Measurements from ENCODE around the gene FAM174B.

FAM174B gene

DNA sequence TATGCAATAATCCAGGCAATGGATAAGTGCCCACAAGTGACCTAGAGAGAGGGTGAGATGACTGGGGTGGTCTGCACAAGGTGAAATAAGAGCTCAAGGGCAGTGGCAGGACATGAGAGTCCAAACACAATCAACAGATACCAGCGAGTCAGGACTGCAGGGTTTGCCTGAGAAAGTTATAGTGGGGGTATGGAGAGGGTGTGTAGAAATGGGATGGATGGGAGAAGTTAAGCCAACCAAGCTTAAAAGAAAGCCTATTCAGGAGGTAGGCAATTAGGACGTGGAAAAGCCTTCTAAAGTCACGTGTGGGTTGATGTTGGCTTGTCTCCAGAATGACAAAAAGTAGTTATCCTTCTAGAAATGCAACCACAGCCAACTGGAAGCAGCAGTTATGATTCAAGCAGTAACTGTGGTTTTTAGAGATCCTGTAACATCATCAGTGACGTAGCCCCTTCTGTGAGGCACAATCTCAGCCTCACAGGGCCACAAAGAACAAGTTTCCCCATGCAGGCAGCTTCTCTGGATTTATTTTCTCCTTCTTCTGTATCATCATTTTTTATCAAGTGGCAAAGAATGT lies 56.1 kb downstream of the FAM174B start:
- DNase-seq, result no peak

DNA sequence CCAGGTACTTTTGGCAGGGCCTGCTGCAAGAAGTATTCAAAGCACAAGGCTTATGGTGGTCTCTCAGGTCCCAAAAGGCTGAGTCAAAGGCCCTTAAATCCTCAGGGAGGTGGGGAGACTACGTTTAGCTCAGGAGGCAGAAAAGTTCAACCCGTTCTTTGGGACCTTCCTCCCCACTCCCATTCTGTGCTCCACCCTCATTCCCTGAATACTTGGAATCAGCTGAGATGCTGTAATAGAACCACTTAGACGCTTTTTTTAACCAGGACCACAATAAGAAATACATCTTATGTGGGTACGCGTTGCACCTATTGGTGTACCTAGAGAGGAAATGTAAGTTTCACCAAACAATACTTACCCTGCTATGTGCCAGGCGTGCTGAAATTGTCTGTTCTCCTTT lies 58.0 kb downstream of the FAM174B start:
- DNase-seq, result no peak

DNA sequence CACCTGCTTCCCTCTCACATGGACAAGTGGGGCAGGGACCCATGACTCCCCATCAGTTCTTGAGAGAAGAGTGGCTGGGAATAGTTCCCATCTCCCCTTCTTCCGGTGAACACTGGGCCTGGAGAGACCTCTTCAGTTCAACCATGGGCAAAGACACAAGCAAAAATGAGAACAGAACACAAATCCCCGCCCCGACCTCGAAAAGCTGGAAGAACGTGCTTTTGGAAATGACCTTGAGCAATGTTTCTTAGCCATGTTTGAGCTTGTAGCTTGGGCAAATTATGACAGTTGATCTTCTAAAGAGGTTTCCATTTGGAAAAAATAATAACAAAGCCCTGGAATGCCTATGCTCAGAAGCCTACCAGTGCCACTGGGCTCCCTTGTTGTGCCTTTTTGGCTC lies 59.0 kb downstream of the FAM174B start:
- DNase-seq, result no peak

DNA sequence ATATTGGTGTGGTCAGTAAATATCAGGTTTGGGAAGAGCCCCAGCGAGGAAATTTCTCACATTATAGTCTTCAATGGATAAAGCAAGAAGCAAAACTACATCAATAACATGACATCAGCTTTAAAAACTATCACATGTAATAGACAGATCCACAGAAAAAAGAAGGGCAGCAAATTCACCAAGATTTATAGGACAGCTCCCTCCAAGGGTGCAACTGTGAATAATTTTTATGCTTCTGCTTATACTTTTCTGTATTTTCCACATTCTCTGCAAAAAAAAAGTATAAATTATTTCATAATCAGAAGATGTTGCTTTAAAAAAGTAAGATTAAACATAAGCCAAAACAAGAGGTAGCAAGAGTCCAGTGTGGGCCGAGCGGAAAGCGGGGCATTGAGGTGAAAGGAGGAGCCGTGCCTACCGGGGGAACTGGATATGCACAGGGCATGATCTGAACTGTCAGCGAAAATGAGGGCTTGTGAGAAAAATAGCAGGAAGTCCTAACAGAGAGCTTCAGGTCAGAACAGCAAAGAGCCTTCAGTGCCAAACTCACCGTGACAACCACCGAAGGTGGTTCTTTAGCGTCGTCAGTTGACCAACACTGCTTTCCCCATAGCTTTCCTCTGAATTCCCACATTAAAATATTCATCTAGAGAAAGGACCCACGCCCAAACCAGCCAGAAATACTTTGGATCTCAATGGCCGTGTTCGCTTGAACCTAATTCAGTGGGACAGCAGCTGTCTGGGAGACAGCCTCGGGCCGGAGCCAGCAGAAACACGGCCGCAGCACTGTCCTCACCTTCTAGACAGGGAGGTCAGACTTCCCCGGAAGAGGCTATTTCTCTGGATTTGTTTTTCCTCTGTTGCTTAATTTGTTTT lies 59.8 kb downstream of the FAM174B start:
- DNase-seq, result no peak

DNA sequence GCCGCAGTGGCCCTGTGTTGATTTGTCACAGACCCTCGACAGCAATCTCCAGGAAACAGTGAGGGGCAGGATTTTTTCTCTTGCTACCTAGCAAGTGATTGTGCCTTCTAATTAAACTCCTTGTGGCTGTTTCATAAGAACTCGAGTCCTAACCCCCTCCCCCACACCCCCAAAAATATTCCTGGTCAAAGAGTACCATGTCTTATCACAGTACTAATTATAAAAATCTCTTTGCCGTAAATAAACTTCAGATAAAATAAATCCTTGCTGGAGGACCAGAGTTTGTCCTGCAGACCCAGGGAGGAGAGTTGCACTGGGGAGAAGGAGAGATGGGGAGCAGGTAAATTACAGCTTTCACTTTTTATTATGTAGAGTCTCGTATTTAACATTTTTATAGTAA lies 64.3 kb downstream of the FAM174B start:
- DNase-seq, result no peak

DNA sequence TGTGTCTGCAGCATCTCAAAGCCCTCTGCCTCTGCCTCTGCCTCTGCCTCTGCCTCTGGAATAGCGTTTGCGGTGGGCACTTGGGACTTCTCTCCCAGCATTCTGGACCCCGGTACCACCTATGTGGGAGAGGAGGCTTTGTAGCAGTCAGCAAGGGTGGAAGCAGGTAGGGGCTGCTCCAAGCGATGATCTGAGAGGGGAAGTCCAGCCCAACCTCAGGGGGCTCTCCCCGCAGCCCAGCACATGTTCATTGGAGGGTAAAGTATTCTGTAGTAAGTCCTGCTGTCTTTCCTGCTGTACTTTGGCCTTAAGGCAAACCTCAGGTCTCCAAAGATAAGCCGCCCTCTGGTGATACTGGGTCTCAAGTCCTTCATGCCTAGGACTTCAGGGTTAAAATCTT lies 68.6 kb downstream of the FAM174B start:
- no peak for DNase-seq

DNA sequence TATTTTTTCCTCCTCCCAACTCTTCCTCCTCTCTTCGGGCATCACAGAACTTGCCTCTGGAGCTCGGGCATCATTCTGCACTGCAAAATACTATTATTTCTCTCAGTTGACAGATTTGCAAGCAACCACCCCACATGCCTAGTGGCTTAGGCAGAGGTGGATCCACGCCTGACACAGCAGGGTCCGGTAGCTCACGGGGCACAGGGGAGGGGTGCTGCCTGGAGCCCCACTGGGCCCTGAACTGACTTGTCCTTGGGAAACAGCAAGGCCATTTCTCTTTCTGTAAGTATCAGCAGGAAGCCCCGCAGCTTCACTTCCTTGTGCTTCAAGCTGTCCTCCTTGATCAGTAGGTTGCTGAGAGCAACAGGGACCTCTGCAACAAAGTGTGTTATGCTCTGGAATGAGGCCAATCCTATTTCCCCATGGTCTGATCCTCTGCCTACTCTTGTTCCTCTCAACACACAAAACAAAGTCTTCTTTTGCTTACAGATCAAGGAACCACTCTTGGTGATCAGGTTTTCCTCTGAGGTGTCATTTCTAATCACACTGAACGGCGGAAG lies 69.1 kb downstream of the FAM174B start:
- no peak for DNase-seq

DNA sequence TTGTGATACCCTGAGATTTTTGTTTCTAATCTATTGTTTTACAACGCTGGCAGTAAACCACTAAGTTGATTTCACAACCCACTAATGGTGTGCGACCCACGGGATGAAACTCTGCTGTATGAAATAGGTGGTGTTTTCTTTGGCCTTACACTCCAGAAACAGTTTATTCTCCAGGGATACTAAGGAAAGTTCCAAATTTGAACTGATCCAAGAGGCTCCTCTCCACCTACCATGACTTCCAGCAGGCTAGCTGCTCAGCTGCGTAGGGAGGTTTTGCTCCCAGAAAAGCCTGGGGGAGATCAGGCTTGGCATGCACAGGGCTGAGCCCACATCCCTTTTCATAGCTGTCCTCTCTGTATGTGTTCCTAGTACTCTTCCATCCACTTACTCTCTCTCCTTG lies 71.5 kb downstream of the FAM174B start:
- no peak for DNase-seq

DNA sequence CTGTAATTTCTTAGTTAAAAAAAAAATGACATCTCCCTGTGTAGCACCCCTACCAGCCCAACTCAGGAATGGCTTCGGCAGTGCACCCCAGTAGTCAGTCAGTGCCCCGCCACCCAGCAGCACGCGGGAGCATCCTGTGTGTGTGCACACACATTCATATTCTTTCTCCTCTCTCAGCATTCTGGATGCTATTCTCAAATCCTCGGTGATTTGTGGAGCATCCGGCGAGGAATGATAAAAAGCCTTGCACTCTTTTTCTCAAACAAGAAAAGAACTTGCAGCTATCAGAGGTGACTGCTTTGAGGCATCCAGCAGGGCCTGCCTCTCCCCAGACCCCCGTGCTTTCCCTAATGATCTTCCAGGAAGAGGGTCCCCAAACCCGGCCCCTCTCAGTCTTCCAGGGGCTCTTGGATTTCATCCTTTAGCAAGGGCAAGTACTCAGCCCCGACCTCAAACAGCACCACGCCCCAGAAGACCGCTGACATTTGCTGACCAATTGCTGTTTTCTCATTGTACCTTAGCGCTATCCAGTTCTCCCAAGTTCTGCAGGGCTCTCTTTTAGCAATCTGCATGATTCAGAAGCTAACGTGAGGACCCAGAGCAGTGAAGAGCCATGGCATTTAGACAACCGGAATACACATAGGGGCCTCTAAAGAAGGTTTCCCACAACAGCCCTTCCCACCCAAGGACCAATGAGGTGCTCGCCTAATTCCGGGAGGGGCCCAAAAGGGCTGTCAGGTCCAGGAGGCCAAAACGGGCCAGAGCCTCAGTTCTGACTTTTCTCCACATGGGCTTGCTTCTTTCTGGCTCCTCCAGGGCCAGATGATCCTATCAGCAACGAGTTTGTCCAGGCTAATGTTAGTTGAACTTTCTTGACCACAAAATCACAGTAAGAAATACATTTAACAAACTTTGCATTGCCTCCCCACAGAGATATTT lies 72.2 kb downstream of the FAM174B start:
- DNase-seq, result no peak

DNA sequence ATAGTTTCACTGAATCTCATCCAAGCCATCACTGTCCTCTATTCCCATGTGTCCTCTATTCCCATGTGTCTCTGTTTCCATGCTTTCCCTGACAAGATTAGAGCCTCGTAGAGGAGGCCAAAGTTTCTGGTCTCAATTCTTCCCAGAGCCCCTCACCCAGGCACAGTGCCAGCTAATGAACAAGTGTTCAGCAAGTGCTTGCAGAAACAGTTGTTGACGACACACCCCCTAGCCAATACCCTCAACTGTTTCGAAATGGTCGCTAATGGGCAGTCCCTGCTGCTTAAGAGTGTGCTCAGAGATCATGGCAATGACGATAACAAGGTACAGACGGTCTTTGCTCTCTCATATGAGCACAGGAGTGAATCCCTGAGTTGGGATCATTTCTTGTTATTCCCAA lies 73.4 kb downstream of the FAM174B start:
- DNase-seq, result no peak

DNA sequence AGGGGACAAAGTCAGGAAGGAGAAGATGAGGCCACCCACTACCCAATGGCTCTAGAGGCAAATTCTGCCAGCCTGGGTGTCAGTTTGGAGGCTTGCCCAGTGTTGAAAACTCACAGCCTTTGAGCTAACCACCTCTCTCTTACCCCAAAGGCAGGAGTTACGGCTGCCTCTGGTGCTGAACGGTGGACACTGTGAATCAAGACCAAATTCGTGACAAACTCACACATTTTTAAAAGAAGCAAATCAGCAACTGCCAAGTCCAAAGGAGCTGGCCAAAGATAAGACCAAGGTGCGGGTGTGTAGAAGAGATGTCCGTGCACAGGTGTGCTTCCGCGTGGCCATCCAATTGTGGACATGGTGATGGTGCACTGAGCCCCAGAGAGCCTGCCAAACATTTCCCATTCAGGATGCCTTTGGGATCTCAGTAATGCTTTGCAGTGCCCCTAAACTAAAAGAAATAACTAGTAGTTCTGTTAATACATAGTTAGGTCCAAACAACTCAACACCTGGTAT lies 74.6 kb downstream of the FAM174B start:
- DNase-seq, result no peak

DNA sequence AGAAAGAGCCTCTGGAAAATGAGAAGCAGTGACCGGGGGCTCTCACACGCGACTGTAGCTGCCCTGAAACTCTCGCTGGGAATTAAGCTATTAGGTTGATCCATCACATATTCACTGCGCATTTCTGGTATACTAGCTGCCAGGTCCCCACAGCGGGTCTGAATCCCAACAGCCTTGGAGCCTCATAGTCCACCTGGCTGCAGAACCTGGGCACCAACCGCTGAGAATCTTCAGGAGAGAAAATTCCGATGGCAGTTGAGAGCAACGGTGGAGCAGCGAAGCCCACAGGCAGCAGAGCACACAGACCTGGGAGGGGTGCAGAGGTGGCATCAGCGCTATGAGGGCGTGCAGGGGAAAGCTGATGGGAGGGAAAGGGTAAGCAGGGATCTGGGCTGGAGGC lies 75.1 kb downstream of the FAM174B start:
- DNase-seq, result no peak

DNA sequence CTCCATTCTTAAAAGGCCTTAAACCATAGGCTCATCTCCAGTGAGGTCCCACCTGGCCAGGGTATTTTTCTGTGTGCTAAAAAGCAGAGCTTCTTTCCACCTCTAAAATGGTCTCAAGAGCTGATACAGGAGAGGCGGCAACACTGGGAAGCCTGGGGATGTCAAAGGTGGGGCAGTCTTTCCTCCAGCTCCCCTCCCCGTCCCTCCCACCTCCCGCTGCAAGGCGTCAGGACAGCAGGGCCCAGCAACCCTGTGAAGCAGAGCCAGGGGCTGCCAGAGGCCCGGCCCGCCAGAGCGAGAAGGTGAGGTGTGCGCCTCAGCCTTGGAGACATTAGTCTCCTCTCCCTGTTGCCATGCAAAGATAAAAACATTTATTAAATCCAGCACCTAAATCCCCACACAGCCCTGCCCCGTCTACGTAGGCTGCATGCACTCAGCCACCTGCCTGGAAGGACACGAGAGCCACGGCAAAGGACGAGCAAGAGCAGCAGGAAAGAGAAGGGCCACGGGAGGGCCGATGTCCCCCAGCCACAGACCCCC lies 75.6 kb downstream of the FAM174B start:
- DNase-seq, result no peak

DNA sequence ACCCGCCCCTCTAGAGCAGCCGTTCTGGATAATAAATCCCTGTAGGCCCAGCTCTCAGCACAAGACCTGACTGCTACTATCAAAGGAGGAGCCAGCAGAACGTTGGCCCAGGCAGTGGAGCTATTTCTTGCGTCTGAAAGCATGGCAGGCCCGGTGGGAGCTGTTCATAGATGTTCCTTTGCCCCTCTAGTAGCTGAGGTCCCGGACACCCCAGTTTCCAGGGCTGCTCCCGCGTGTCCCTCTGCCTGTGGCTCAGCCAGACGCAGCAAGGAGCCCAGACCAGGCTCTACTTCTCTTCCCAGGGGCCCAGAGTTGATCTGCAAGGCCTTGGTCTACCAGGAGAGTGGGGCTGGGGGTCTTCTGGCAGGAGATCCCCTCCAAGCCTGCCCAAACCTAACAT lies 76.1 kb downstream of the FAM174B start:
- DNase-seq, result no peak

DNA sequence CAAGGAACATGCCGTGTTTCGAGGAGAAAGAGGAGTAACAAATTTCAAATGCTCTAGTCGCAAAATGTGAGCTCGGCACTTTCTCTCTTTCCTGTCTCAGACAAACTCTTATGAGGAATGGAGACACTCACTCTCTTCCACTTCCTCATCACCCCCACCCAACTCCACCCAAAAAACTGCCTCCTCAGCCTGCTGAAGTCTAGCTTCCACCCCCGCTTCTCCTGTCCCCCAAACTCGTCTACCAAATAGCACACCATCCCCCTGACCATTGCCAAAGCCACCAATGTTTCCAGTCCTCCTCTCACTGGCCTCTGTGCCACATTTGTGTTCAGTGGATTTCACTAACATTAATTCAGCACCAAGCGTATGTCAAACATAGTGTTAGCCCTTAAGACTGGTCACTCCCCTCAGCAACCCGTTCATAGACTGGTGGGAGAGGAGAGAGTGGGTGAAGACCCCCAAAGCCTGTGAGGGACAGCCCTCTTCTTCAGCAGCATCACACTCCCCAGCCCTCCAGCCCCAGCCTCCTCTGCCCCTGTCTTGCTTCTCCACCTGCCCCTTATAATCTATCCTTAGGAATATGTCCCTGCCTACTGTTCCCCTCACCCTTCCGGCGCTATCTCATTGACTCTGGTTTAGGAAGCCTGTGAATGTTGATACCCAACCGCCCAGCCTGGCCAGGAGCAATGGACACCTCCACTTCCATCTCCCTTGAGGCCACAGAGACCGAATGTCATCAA lies 77.3 kb downstream of the FAM174B start:
- no peak for DNase-seq

DNA sequence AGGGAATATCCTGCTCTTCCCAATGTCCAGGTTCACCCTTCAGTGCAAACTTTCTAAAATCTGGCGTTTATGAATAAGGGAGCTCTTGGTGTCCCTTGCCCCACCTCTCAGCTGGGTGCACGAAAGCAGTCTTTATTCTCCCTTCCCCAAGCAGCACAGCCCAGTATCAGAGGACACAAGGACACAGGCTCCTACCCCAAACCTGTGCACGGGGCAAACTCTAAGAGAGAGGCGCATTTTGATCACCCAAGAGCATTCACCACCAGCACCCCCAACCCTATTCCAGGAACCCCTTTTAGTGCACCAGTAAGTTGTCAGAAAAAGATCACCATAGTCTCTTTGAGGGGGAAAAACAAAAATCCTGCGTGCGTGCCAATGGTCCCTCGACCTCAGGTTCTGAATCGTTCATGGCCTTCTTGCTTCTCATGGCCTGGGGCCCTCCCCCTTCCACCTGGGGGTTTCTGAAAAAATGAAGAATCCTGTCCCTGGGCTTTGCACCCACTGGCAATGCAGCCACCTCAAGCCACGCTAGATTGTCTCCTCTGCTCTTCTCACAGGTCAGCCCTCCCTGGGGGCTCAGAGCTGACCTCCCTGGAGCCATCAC lies 78.9 kb downstream of the FAM174B start:
- DNase-seq, result no peak

DNA sequence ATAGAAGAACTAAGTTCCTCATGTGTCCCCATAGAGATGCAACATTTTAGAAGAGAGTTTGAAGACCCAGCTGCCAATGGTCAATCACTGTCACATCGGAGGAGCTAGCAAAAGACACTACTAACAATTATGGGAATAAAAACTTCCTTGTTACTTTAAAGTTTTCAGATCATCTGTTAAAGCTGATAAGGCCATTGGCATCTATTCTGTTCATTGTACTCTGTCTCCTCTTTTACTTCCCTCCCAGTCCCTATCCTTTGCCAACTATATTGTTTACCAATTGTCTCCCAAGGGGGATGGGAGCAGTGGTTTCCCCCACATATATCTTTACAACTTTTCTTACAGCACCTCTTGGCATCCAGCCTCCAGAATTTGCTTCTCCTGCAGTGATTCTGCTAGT lies 81.0 kb downstream of the FAM174B start:
- DNase-seq, result no peak

DNA sequence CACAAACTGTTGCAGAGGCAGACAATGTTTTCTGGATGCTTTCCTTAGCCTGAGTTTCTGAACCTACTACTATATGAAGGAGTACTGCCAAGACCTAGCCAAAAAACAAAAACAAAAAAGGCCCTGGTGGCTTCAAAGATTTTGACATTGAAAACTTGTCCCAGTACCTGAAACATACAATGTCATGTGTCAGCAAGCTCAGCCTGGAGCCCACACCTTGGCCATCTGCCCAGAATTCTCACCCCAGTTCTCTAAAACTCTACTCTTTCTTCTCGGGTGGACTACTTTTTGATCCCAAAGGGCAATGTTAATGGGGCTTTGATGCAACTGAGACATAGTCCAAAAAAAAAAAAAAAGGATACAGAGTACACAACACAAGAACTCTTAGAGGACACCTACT lies 81.4 kb downstream of the FAM174B start:
- DNase-seq, result no peak

DNA sequence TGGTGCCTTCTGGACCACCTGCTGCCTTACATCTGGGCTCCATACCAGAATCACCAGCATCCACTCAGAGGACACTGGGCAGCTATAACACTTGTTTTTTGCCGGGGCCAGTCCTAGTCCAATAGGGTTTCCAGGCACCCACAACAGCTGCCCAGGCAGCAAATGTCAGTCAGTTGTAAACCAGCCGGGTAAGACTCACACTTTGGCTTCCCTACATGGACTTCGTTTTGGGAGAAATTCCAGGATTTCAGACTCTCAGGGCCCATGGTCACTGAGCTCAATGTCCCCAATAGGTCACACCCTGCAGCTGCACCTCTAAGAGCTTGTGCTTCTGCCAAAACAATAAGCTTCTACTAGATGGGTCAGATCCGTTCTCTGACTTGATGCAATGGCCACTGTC lies 83.8 kb downstream of the FAM174B start:
- DNase-seq, result no peak

DNA sequence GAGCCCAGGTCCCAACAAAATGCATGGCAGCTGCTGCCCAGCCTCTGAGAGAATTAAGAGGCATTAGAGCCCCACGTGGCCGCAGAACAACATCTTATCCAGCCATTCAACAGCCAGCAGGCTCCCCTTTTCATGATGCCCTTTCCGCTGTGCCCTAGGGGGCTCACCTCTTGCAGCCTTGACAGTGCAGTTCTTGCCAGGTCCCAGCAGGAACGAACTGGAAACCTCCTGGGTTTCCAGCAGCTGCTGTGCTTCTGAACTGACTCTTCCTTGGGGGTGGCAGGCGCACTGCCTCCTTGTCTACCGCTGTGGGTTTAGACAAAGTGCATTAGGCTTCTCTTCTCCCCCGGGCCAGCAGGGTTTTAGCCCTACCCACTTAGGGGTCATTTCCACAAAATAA lies 85.2 kb downstream of the FAM174B start:
- no peak for DNase-seq

DNA sequence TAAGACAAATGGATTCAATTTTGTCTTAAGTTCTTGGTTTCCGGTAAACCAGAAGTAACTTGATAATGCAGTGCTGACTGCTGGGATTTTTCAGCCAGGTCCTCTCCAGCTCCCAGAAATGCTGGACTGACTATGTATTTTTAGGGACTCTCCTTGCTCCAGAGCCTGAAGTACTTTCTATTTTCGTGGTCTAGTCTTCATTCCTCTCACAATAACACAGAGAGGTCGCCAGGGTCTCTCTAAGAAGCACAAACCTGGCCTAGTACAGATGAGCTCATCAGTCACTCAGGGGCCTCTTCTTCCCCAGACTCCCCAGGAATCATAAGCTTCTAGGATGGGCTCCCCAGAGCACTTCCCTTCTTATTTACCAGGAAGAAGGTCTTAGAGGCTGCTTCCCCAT lies 85.8 kb downstream of the FAM174B start:
- DNase-seq, result no peak
